CD4-positive, alpha-beta T cell (primary cell): ENCODE measurements around the gene SEC61A1. TPM values are rescaled to one million over a fixed set of nuclear protein-coding genes. Genes with fewer than 3 reads are reported as not detected.

Experiments used
- ATAC-seq: fragments of 200-7000 bp; cut with Tn5 transposase; one replicate; pipeline ENCODE4 v1.10.0; 2022; ENCODE audit warnings: mild to moderate bottlenecking; ENCODE audit not compliant: poor library complexity
- CTCF ChIA-PET: fragments of 350-600 bp; sonication (Branson Sonifier 250); formaldehyde crosslinking; loops from one replicate; lab custom pipeline; 2021; ENCODE audit warnings: antibody characterized with exemption, inconsistent platforms; lab: Charles Lee
- POLR2A ChIA-PET: fragments of 350-600 bp; sonication (Branson Sonifier 250); formaldehyde crosslinking; loops from one replicate; lab custom pipeline; 2021; ENCODE audit warnings: antibody characterized with exemption, inconsistent platforms; lab: Charles Lee
- DNase-seq, 14 experiments: peaks; one replicate each; pipeline ENCODE4 v3.0.0-alpha.2; 2013 to 2020; ENCODE audit warnings: mixed read lengths in 2 of 14
- H3K27ac ChIP-seq, 2 donors: one replicate each; pipeline versions ENCODE4 v1.5.1 to v1.7.0; 2013; ENCODE audit warnings: low read length in 2 of 2, low read depth in 1 of 2, mild to moderate bottlenecking in 1 of 2
- H3K27me3 ChIP-seq, 2 experiments: 1 replicate in 1 of 2; 2 replicates in 1 of 2; pipeline versions ENCODE4 v1.6.1 to v1.7.0; 2013; ENCODE audit warnings: low read length in 2 of 2, control low read depth in 1 of 2, mild to moderate bottlenecking in 1 of 2, moderate library complexity in 1 of 2; ENCODE audit not compliant: insufficient read depth in 2 of 2, control insufficient read depth in 1 of 2
- H3K36me3 ChIP-seq: one replicate; pipeline ENCODE4 v1.6.1; 2013; ENCODE audit warnings: low read length, control low read depth; ENCODE audit not compliant: insufficient read depth
- H3K4me1 ChIP-seq: one replicate; pipeline ENCODE4 v1.6.1; 2013; ENCODE audit warnings: low read length, control low read depth; ENCODE audit not compliant: insufficient read depth
- H3K4me3 ChIP-seq: one replicate; pipeline ENCODE4 v1.5.1; 2013; ENCODE audit warnings: mild to moderate bottlenecking, low read length, moderate library complexity
- H3K9me3 ChIP-seq, 2 experiments: 1 replicate in 1 of 2; 2 replicates in 1 of 2; pipeline versions ENCODE4 v1.6.1 to v1.7.0; 2013; ENCODE audit warnings: low read length in 2 of 2, mild to moderate bottlenecking in 2 of 2, control low read depth in 1 of 2, moderate library complexity in 1 of 2; ENCODE audit not compliant: control insufficient read depth in 1 of 2, insufficient read depth in 1 of 2
- H3K27ac Mint-ChIP-seq: one replicate; pipeline ENCODE4 v1.8.0; 2020; ENCODE audit warnings: mixed read lengths
- H3K27me3 Mint-ChIP-seq: one replicate; pipeline ENCODE4 v1.8.0; 2021; ENCODE audit warnings: mixed read lengths
- H3K36me3 Mint-ChIP-seq: one replicate; pipeline ENCODE4 v1.8.0; 2021; ENCODE audit warnings: low read depth, mixed read lengths
- H3K4me1 Mint-ChIP-seq: one replicate; pipeline ENCODE4 v1.8.0; 2021; ENCODE audit warnings: low read depth, mixed read lengths
- H3K4me3 Mint-ChIP-seq: one replicate; pipeline ENCODE4 v1.8.0; 2020; ENCODE audit warnings: mild to moderate bottlenecking, mixed read lengths
- H3K9me3 Mint-ChIP-seq: one replicate; pipeline ENCODE4 v1.8.0; 2020; ENCODE audit warnings: mixed read lengths
- CTCF ChIP-seq: fragments of 200-600 bp; IDR thresholded peaks from one replicate; pipeline ENCODE4 v1.8.0; 2022; ENCODE audit warnings: antibody characterized with exemption, mild to moderate bottlenecking
- intact Hi-C, 2 experiments: fragments of 100-400 bp; cut with DNase I in 1 of 2; cut with micrococcal nuclease in 1 of 2; formaldehyde crosslinking; loops; one replicate each; pipeline versions ENCODE4 v1.15.1 to v1.9.0; 2023 to 2025; cut with DNase I, micrococcal nuclease
- total RNA-seq, 174 experiments: library from RNA in 2 of 174; stranded (reverse) in 2 of 174; gene quantifications; one replicate each; pipeline ENCODE4 v1.2.3 and lab custom pipeline; 2021 to 2026

SEC61A1 gene
- total RNA-seq, 2 experiments from 2014 or later = 127 to 139 TPM

GRCh38 chr3:128036119-128036518 is 16.1 kb upstream of the SEC61A1 start:
- CTCF ChIA-PET = no interaction called here
- Mint-ChIP-seq H3K36me3 (no peaks in the 10 kb centered on the region), H3K4me1 (no peaks in the 10 kb centered on the region), H3K27ac (no peak overlapping the region), H3K27me3 (peaks cover 13% of the 10 kb centered on the region), H3K4me3 (no peak overlapping the region), H3K9me3 (no peaks in the 10 kb centered on the region)
- Histone ChIP-seq H3K4me1 (no peaks in the 10 kb centered on the region), H3K4me3 (no peak overlapping the region), H3K36me3 (no peaks in the 10 kb centered on the region), H3K27me3 (peaks cover 6 to 8% of the 10 kb centered on the region in 2 experiments), H3K9me3 (no peaks in the 10 kb centered on the region), H3K27ac (no peak overlapping the region)
- DNase-seq = no peak
- no peak for ATAC-seq
- no peak for TF ChIP-seq CTCF
- POLR2A ChIA-PET = no interaction called here
- intact Hi-C loops = no loop called here

- Histone ChIP-seq H3K4me1 (no peaks in the 10 kb centered on the region), H3K4me3 (no peak overlapping the region), H3K27ac (no peak overlapping the region), H3K27me3 (peaks cover 2 to 13% of the 10 kb centered on the region in 2 experiments), H3K36me3 (no peaks in the 10 kb centered on the region), H3K9me3 (no peaks in the 10 kb centered on the region)
- Mint-ChIP-seq H3K36me3 (no peaks in the 10 kb centered on the region), H3K27ac (no peak overlapping the region), H3K27me3 (peaks cover 6% of the 10 kb centered on the region), H3K4me1 (no peaks in the 10 kb centered on the region), H3K4me3 (no peak overlapping the region), H3K9me3 (no peaks in the 10 kb centered on the region)
- no peak for DNase-seq
- TF ChIP-seq CTCF = no peak
- ATAC-seq = no peak
- ChIA-PET CTCF (no interaction called here), POLR2A (no interaction called here)
- intact Hi-C loops = no loop called here
These were observed 12.2 kb upstream of the SEC61A1 start for GRCh38 chr3:128040041-128040440.

- POLR2A ChIA-PET = no interaction called here
- DNase-seq (no peak), ATAC-seq (no peak)
- Mint-ChIP-seq H3K27me3 (peaks cover 7% of the 10 kb centered on the region), H3K36me3 (no peaks in the 10 kb centered on the region), H3K9me3 (no peaks in the 10 kb centered on the region), H3K27ac (no peak overlapping the region), H3K4me1 (no peaks in the 10 kb centered on the region), H3K4me3 (no peak overlapping the region)
- intact Hi-C loops = no loop called here
- H3K27me3 ChIP-seq = peaks cover 1 to 9% of the 10 kb centered on the region in 2 experiments
- no peak overlapping the region for H3K27ac ChIP-seq
- H3K4me3 ChIP-seq = no peak overlapping the region
- TF ChIP-seq CTCF = no peak
- CTCF ChIA-PET = no interaction called here
- H3K4me1 ChIP-seq = no peaks in the 10 kb centered on the region
- no peaks in the 10 kb centered on the region for H3K36me3 ChIP-seq
- H3K9me3 ChIP-seq = no peaks in the 10 kb centered on the region
These were observed 11.6 kb upstream of the SEC61A1 start for GRCh38 chr3:128040660-128041059.
